Colonic mucosa (tissue), 4 donors: ENCODE results near the gene KRT79. TPM values are rescaled to one million over a fixed set of nuclear protein-coding genes. Genes with fewer than 3 reads are reported as not detected.

ENCODE experiments used
- DNase-seq: peaks from one replicate; pipeline ENCODE4 v3.0.0-alpha.2; 2020
- H3K27ac ChIP-seq: fragments of 200-600 bp; one replicate; pipeline ENCODE4 v1.8.0; 2021
- H3K27me3 ChIP-seq: fragments of 200-600 bp; one replicate; pipeline ENCODE4 v1.8.0; 2021
- H3K36me3 ChIP-seq: fragments of 200-600 bp; one replicate; pipeline ENCODE4 v1.8.0; 2021
- H3K4me1 ChIP-seq: fragments of 200-600 bp; one replicate; pipeline ENCODE4 v1.8.0; 2021; ENCODE audit warnings: mild to moderate bottlenecking
- H3K4me3 ChIP-seq: fragments of 200-600 bp; one replicate; pipeline ENCODE4 v1.8.0; 2021
- H3K9ac ChIP-seq, 2 donors: one replicate each; pipeline ENCODE4 v1.7.0; 2013; ENCODE audit warnings: control low read depth in 2 of 2, low read depth in 2 of 2, low read length in 2 of 2
- H3K9me3 ChIP-seq: fragments of 200-600 bp; one replicate; pipeline ENCODE4 v1.8.0; 2021
- intact Hi-C: fragments of 100-400 bp; cut with DNase I; formaldehyde crosslinking; loops from one replicate; pipeline ENCODE4 v1.14.1; 2022
- total RNA-seq, 2 donors: library from RNA; stranded (reverse); fragmentation: NEBNext Ultra II Directional in 1 of 2; extraction: Animal tissue kit (Norgen Biotek cat#: 25700) in 1 of 2; gene quantifications; one replicate each; pipeline ENCODE4 v1.2.1, GENCODE V29; 2021
- TF ChIP-seq, protein P1 (sequence below): fragments of 200-600 bp; IDR thresholded peaks from one replicate; pipeline ENCODE4 v1.8.0; 2022; ENCODE audit warnings: antibody characterized with exemption, mild to moderate bottlenecking
- donor health status: healthy.
- donor health status: DM: no; HTN: no; CAD: no.
- donor health status: DM: no; HTN: no; CAD: no.

The KRT79 gene
- total RNA-seq, 2 donors from 2014 or later, result not detected

DNA sequence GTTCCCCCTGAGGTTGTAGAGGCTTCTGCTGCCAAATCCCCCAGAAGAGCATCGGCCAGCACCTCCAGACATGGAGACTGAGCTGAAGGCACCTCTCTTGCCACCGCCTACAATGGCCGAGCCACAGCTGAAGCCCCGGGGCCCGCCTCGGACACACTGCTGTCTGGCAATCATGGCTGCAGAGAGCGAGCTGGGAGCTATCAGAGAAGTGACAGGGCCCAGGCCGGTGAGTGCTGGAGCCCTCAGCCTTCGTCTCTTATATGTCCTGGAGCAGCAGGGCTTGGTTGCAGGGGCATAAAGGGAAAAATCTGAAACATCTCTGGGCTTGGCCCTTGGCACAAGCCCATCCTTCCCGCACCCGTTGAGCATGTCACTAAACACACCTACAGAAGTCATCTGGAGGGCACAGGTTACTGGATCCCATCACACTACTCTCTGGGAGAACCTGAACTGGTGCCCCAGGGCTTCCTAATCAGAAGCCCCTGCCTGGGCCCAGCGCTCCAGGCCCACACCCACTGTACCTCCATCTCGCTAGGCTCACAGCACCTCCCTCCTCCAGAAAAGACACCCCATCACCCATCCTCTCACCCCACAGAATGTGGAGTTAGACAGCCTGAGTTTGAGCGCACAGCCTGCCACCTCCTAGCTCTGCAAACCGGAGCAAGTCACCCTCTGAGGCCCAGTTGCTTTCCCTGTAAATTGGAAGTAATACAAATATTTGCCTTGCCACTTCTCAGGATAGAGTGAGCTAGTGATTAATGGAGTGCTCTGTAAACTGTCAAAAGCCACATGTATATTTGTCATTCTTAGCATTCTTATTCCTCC, 20.0 kb downstream of the KRT79 start, which contains the start of gene KRT4:
KRT4 (minus strand) TSS at position 232 of the 825 bp plus-strand sequence; CDS start at position 174, 58 bp downstream.
- TF ChIP-seq, protein P1, sequence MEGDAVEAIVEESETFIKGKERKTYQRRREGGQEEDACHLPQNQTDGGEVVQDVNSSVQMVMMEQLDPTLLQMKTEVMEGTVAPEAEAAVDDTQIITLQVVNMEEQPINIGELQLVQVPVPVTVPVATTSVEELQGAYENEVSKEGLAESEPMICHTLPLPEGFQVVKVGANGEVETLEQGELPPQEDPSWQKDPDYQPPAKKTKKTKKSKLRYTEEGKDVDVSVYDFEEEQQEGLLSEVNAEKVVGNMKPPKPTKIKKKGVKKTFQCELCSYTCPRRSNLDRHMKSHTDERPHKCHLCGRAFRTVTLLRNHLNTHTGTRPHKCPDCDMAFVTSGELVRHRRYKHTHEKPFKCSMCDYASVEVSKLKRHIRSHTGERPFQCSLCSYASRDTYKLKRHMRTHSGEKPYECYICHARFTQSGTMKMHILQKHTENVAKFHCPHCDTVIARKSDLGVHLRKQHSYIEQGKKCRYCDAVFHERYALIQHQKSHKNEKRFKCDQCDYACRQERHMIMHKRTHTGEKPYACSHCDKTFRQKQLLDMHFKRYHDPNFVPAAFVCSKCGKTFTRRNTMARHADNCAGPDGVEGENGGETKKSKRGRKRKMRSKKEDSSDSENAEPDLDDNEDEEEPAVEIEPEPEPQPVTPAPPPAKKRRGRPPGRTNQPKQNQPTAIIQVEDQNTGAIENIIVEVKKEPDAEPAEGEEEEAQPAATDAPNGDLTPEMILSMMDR, result no peak
- intact Hi-C loops, result no loop called here
- DNase-seq, result no peak
- Histone ChIP-seq H3K27me3 (no peaks in the 10 kb centered on the region), H3K4me1 (no peaks in the 10 kb centered on the region), H3K4me3 (no peak within 1 kb of the TSS), H3K27ac (no peak within 1 kb of the TSS), H3K9ac (no peak within 1 kb of the TSS), H3K9me3 (no peaks in the 10 kb centered on the region), H3K36me3 (no peaks in the 10 kb centered on the region)

DNA sequence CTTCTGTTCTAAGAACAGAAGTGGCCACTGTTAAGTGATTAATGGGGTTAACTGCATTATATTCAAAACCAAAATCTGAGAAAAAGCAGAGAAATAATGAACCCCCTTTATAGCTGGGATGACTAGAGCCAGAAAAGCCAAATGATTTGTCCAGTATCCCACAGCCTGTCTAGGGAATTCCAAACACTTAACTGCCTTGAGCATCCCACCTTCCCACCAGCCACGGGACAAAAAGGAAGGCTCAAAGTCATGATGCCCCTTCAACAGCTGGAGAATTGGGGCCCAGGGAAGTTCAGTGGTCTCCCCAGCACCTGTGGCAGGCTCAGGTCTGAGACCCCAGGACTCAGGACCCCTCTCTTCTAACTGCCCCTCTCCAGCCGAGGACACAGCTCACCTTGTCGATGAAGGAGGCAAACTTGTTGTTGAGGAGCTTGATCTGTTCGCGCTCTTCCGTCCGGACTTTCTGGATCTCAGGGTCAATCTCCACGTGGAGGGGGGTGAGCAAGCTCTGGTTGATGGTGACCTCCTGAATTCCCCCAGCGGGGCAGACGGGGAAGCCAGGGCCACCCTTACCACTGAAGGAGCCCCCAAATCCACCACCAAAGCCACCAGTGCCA, 20.8 kb downstream of the KRT79 start:
- intact Hi-C loops, result no loop called here
- no peak overlapping the region for H3K27ac ChIP-seq
- no peak overlapping the region for H3K4me3 ChIP-seq
- no peaks in the 10 kb centered on the region for H3K36me3 ChIP-seq
- DNase-seq, result no peak
- H3K4me1 ChIP-seq, result no peaks in the 10 kb centered on the region
- no peaks in the 10 kb centered on the region for H3K27me3 ChIP-seq
- no peak overlapping the region for H3K9ac ChIP-seq
- TF ChIP-seq, protein P1, result no peak
- H3K9me3 ChIP-seq, result no peaks in the 10 kb centered on the region

GRCh38 chr12:52812749-52813148, 21.4 kb downstream of the KRT79 start:
- TF ChIP-seq, protein P1, result no peak
- intact Hi-C loops, result no loop called here
- no peaks in the 10 kb centered on the region for H3K36me3 ChIP-seq
- no peak overlapping the region for H3K4me3 ChIP-seq
- DNase-seq, result no peak
- H3K27ac ChIP-seq, result no peak overlapping the region
- H3K4me1 ChIP-seq, result no peaks in the 10 kb centered on the region
- H3K9me3 ChIP-seq, result no peaks in the 10 kb centered on the region
- H3K27me3 ChIP-seq, result no peaks in the 10 kb centered on the region
- H3K9ac ChIP-seq, result no peak overlapping the region

DNA sequence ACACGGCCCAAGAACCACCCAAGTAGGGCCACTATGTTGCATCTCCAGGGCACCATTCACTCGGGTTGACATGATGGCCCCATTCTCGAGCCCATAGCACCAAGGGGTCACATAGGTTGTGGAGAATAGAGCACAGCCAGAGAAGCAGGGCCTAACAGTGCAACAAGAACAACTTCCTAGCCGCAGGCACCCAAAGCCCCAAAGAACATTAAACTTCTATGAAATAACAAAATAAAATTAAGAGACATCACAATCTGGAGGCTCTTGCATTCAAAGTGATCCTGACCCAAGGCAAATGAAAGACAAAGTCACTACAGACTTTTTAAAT, 22.1 kb downstream of the KRT79 start:
- H3K27me3 ChIP-seq, result no peaks in the 10 kb centered on the region
- H3K4me1 ChIP-seq, result no peaks in the 10 kb centered on the region
- no peaks in the 10 kb centered on the region for H3K36me3 ChIP-seq
- H3K4me3 ChIP-seq, result no peak overlapping the region
- DNase-seq, result no peak
- no peak overlapping the region for H3K27ac ChIP-seq
- no peak overlapping the region for H3K9ac ChIP-seq
- no peaks in the 10 kb centered on the region for H3K9me3 ChIP-seq
- intact Hi-C loops, result no loop called here
- TF ChIP-seq, protein P1, result no peak

- intact Hi-C loops, result no loop called here
- Histone ChIP-seq H3K36me3 (no peaks in the 10 kb centered on the region), H3K9me3 (no peaks in the 10 kb centered on the region), H3K4me1 (no peaks in the 10 kb centered on the region), H3K27ac (no peak overlapping the region), H3K27me3 (no peaks in the 10 kb centered on the region), H3K9ac (no peak overlapping the region), H3K4me3 (no peak overlapping the region)
- TF ChIP-seq, protein P1, result no peak
- no peak for DNase-seq
Observed at GRCh38 chr12:52811191-52812072, 22.7 kb downstream of the KRT79 start.
